Osteocyte (in vitro differentiated cells): Measurements from ENCODE around the gene C17orf113. TPM values are rescaled to one million over a fixed set of nuclear protein-coding genes. Genes with fewer than 3 reads are reported as not detected.

Experiments used
- DNase-seq: peaks from one replicate; pipeline ENCODE4 v3.0.0; 2021; ENCODE audit warnings: mixed read lengths; ENCODE audit not compliant: unreplicated experiment; ENCODE audit errors: extremely low spot score
- H3K27ac Mint-ChIP-seq: one replicate; pipeline ENCODE4 v1.8.0; 2021; ENCODE audit warnings: mild to moderate bottlenecking, mixed read lengths; ENCODE audit not compliant: unreplicated experiment
- H3K27me3 Mint-ChIP-seq: one replicate; pipeline ENCODE4 v1.8.0; 2021; ENCODE audit warnings: mixed read lengths; ENCODE audit not compliant: unreplicated experiment
- H3K36me3 Mint-ChIP-seq: one replicate; pipeline ENCODE4 v1.8.0; 2021; ENCODE audit warnings: mixed read lengths; ENCODE audit not compliant: unreplicated experiment
- H3K4me1 Mint-ChIP-seq: one replicate; pipeline ENCODE4 v1.8.0; 2021; ENCODE audit warnings: mixed read lengths; ENCODE audit not compliant: unreplicated experiment
- H3K4me3 Mint-ChIP-seq: one replicate; pipeline ENCODE4 v1.8.0; 2021; ENCODE audit warnings: mild to moderate bottlenecking, moderate library complexity, mixed read lengths; ENCODE audit not compliant: unreplicated experiment
- H3K9me3 Mint-ChIP-seq: one replicate; pipeline ENCODE4 v1.8.0; 2021; ENCODE audit warnings: mixed read lengths; ENCODE audit not compliant: unreplicated experiment
- CTCF ChIP-seq: fragments of 200-600 bp; sonication (generic); IDR thresholded peaks from 2 replicates; pipeline ENCODE4 v1.5.0; 2021; ENCODE audit warnings: antibody characterized with exemption, mild to moderate bottlenecking, moderate library complexity
- total RNA-seq: library from RNA; stranded (reverse); gene quantifications from 2 replicates; pipeline ENCODE4 v1.2.1, GENCODE V29; 2021

C17orf113 gene
- total RNA-seq, 1 donor from 2014 or later = 1.3 TPM

- Mint-ChIP-seq H3K4me3 (peak within 1 kb of the TSS; percentile 87), H3K4me1 (peaks cover 52% of the 10 kb centered on the region), H3K9me3 (peaks cover 3% of the 10 kb centered on the region), H3K36me3 (peaks cover 11% of the 10 kb centered on the region), H3K27ac (peak within 1 kb of the TSS; percentile 81), H3K27me3 (no peaks in the 10 kb centered on the region)
- DNase-seq = peak; percentile 98
- peak; percentile 86 for TF ChIP-seq CTCF
These were observed 30.6 kb downstream of the C17orf113 start, which contains the start of gene NKIRAS2 for GRCh38 chr17:42019509-42020404. NKIRAS2 (plus strand) TSS chr17:42020090; CDS start chr17:42021578, 1,488 bp downstream.

- Mint-ChIP-seq H3K9me3 (peaks cover 3% of the 10 kb centered on the region), H3K27ac (no peak overlapping the region), H3K4me1 (peaks cover 47% of the 10 kb centered on the region)
These were observed 31.4 kb downstream of the C17orf113 start for GRCh38 chr17:42018988-42019387.

GRCh38 chr17:42018339-42018738, 32.1 kb downstream of the C17orf113 start:
- Mint-ChIP-seq H3K9me3 (peaks cover 3% of the 10 kb centered on the region), H3K27me3 (no peaks in the 10 kb centered on the region), H3K4me3 (peak overlapping the region; percentile 100), H3K4me1 (peaks cover 50% of the 10 kb centered on the region), H3K27ac (peak overlapping the region; percentile 99), H3K36me3 (peaks cover 10% of the 10 kb centered on the region)
- no peak for DNase-seq
- TF ChIP-seq CTCF = no peak

More at GRCh38 chr17:42018988-42019387, 31.4 kb downstream of the C17orf113 start:
- no peak for TF ChIP-seq CTCF
- Mint-ChIP-seq H3K27me3 (no peaks in the 10 kb centered on the region), H3K36me3 (peaks cover 10% of the 10 kb centered on the region), H3K4me3 (peak overlapping the region; percentile 7)
- no peak for DNase-seq

GRCh38 chr17:42017866-42018200, 32.6 kb downstream of the C17orf113 start:
- Mint-ChIP-seq H3K4me3 (peak overlapping the region; percentile 100), H3K4me1 (peaks cover 54% of the 10 kb centered on the region), H3K9me3 (peaks cover 3% of the 10 kb centered on the region), H3K36me3 (peaks cover 10% of the 10 kb centered on the region), H3K27ac (peak overlapping the region; percentile 99), H3K27me3 (no peaks in the 10 kb centered on the region)
- no peak for TF ChIP-seq CTCF
- no peak for DNase-seq
